IMR-90 (cell line): Measurements from ENCODE around the gene LIN37. TPM values are rescaled to one million over a fixed set of nuclear protein-coding genes. Genes with fewer than 3 reads are reported as not detected.

Experiments
- ATAC-seq: fragments of 200-7000 bp; cut with Tn5 transposase; 2 replicates; pipeline ENCODE4 v1.9.1; 2020; ENCODE audit warnings: low read depth, mild to moderate bottlenecking, moderate library complexity
- BruUV-seq: library from RNA; stranded (reverse); fragments of 400-500 nt; replicated peaks from 2 replicates; lab custom pipeline; 2021; lab: Mats Ljungman, UMichigan
- CTCF ChIA-PET: fragments of 300-600 bp; formaldehyde crosslinking; extraction: SDS; loops from one replicate; lab custom pipeline; 2021; ENCODE audit warnings: antibody characterized with exemption; lab: Yijun Ruan, JAX
- POLR2A ChIA-PET: fragments of 300-600 bp; sonication (Branson Sonifier 250); formaldehyde crosslinking; loops from one replicate; lab custom pipeline; 2022; ENCODE audit warnings: antibody characterized with exemption; ENCODE audit not compliant: unreplicated experiment; lab: Charles Lee
- DNase-seq: peaks from one replicate; pipeline ENCODE4 v3.0.0; 2013
- H2AFZ ChIP-seq: replicated peaks from 2 replicates; pipeline ENCODE3; 2013; ENCODE audit warnings: low read length, mild to moderate bottlenecking; ENCODE audit not compliant: poor library complexity
- H2AK5ac ChIP-seq: 2 replicates; pipeline ENCODE4 v1.6.1; 2013; ENCODE audit warnings: low read depth, low read length, inconsistent platforms
- H2AK9ac ChIP-seq: replicated peaks from 2 replicates; pipeline ENCODE3; 2013; ENCODE audit warnings: mild to moderate bottlenecking, low read depth, low read length, moderate library complexity; ENCODE audit not compliant: poor library complexity
- H2BK120ac ChIP-seq: 2 replicates; pipeline ENCODE4 v1.6.1; 2013; ENCODE audit warnings: low read depth, low read length, inconsistent platforms
- H2BK15ac ChIP-seq: 3 replicates; pipeline ENCODE4 v1.6.1; 2013; ENCODE audit warnings: low read depth, low read length, inconsistent platforms
- H2BK20ac ChIP-seq: 2 replicates; pipeline ENCODE4 v1.6.1; 2013; ENCODE audit warnings: low read depth, mild to moderate bottlenecking, inconsistent platforms, low read length, moderate library complexity
- H2BK5ac ChIP-seq: 2 replicates; pipeline ENCODE4 v1.6.1; 2013; ENCODE audit warnings: mild to moderate bottlenecking, low read depth, low read length, inconsistent platforms; ENCODE audit not compliant: poor library complexity, severe bottlenecking
- H3K14ac ChIP-seq: replicated peaks from 2 replicates; pipeline ENCODE4 v1.6.1; 2013; ENCODE audit warnings: low read depth, low read length, inconsistent platforms
- H3K18ac ChIP-seq: 2 replicates; pipeline ENCODE4 v1.6.1; 2013; ENCODE audit warnings: low read depth, low read length, control low read depth
- H3K23ac ChIP-seq: 2 replicates; pipeline ENCODE4 v1.6.1; 2013; ENCODE audit warnings: low read depth, low read length, inconsistent platforms
- H3K27ac ChIP-seq: 2 replicates; pipeline ENCODE4 v1.5.1; 2013; ENCODE audit warnings: mild to moderate bottlenecking, control low read depth, low read length; ENCODE audit not compliant: insufficient read depth
- H3K27me3 ChIP-seq: 2 replicates; pipeline ENCODE4 v1.6.1; 2013; ENCODE audit warnings: low read length; ENCODE audit not compliant: control insufficient read depth, insufficient read depth
- H3K36me3 ChIP-seq: 2 replicates; pipeline ENCODE4 v1.6.1; 2013; ENCODE audit warnings: low read length, mixed read lengths; ENCODE audit not compliant: control insufficient read depth, insufficient read depth
- H3K4ac ChIP-seq: 2 replicates; pipeline ENCODE4 v1.6.1; 2013; ENCODE audit warnings: low read depth, low read length, inconsistent platforms
- H3K4me1 ChIP-seq: 2 replicates; pipeline ENCODE4 v1.6.1; 2013; ENCODE audit warnings: low read length, mixed read lengths; ENCODE audit not compliant: control insufficient read depth, insufficient read depth
- H3K4me2 ChIP-seq: 2 replicates; pipeline ENCODE4 v1.6.1; 2013; ENCODE audit warnings: low read depth, mild to moderate bottlenecking, control low read depth, low read length, moderate library complexity
- H3K4me3 ChIP-seq: 2 replicates; pipeline ENCODE4 v1.5.1; 2013; ENCODE audit warnings: low read depth, mild to moderate bottlenecking, control low read depth, low read length, moderate library complexity; ENCODE audit not compliant: insufficient read depth
- H3K56ac ChIP-seq: 2 replicates; pipeline ENCODE4 v1.6.1; 2013; ENCODE audit warnings: low read length, inconsistent platforms; ENCODE audit not compliant: insufficient read depth; ENCODE audit errors: extremely low read depth
- H3K79me1 ChIP-seq, 2 experiments: 2 replicates each; pipeline ENCODE4 v1.6.1; 2013; ENCODE audit warnings: low read length in 2 of 2, inconsistent platforms in 1 of 2, low read depth in 1 of 2
- H3K9ac ChIP-seq: 2 replicates; pipeline ENCODE4 v1.6.1; 2013; ENCODE audit warnings: low read depth, low read length, control low read depth
- H3K9me1 ChIP-seq: 2 replicates; pipeline ENCODE4 v1.6.1; 2013; ENCODE audit warnings: low read length, inconsistent platforms; ENCODE audit not compliant: insufficient read depth
- H3K9me3 ChIP-seq: 2 replicates; pipeline ENCODE4 v1.6.1; 2013; ENCODE audit warnings: low read length; ENCODE audit not compliant: control insufficient read depth, insufficient read depth
- H4K20me1 ChIP-seq: 2 replicates; pipeline ENCODE4 v1.6.1; 2013; ENCODE audit warnings: low read length, inconsistent platforms; ENCODE audit not compliant: insufficient read depth
- H4K5ac ChIP-seq: 2 replicates; pipeline ENCODE4 v1.6.1; 2013; ENCODE audit warnings: mild to moderate bottlenecking, low read depth, low read length, control low read depth
- H4K8ac ChIP-seq, 2 experiments: 2 replicates each; pipeline ENCODE4 v1.6.1; 2013; ENCODE audit warnings: low read depth in 2 of 2, low read length in 2 of 2, control low read depth in 1 of 2, inconsistent platforms in 1 of 2
- H4K91ac ChIP-seq: 2 replicates; pipeline ENCODE4 v1.6.1; 2013; ENCODE audit warnings: low read depth, low read length, inconsistent platforms; ENCODE audit not compliant: insufficient read depth
- BHLHE40 ChIP-seq: fragments of 150-350 bp; IDR thresholded peaks from 2 replicates; pipeline ENCODE4 v1.6.1; 2016; ENCODE audit warnings: mild to moderate bottlenecking, low read depth, low read length
- CEBPB ChIP-seq: IDR thresholded peaks from 2 replicates; pipeline ENCODE4 v1.6.1; 2012; ENCODE audit warnings: low read depth, low read length, improper control_type of control experiment
- CHD1 ChIP-seq: IDR thresholded peaks from 2 replicates; pipeline ENCODE4 v1.6.1; 2012; ENCODE audit warnings: low read depth, low read length, improper control_type of control experiment
- CTCF ChIP-seq: conservative IDR thresholded peaks from 2 replicates; pipeline ENCODE4 v1.5.1; 2012; ENCODE audit warnings: mild to moderate bottlenecking, low read depth, low read length, improper control_type of control experiment
- FOS ChIP-seq: fragments of 150-350 bp; IDR thresholded peaks from 2 replicates; pipeline ENCODE4 v1.6.1; 2016; ENCODE audit warnings: low read depth, low read length
- MAFK ChIP-seq: IDR thresholded peaks from 2 replicates; pipeline ENCODE4 v1.6.1; 2012; ENCODE audit warnings: low read depth, low read length, improper control_type of control experiment
- MAZ ChIP-seq: IDR thresholded peaks from 2 replicates; pipeline ENCODE4 v1.6.1; 2012; ENCODE audit warnings: low read depth, mild to moderate bottlenecking, low read length, improper control_type of control experiment, moderate library complexity, borderline replicate concordance
- MXI1 ChIP-seq: IDR thresholded peaks from 2 replicates; pipeline ENCODE4 v1.6.1; 2012; ENCODE audit warnings: low read depth, mild to moderate bottlenecking, low read length, moderate library complexity, borderline replicate concordance
- NFE2L2 ChIP-seq: fragments of 150-350 bp; IDR thresholded peaks from 2 replicates; pipeline ENCODE4 v1.6.1; 2016; ENCODE audit warnings: low read depth, mild to moderate bottlenecking, low read length
- POLR2A ChIP-seq: IDR thresholded peaks from 2 replicates; pipeline ENCODE4 v1.6.1; 2012; ENCODE audit warnings: mild to moderate bottlenecking, low read depth, low read length
- RAD21 ChIP-seq: IDR thresholded peaks from 2 replicates; pipeline ENCODE4 v1.6.1; 2012; ENCODE audit warnings: low read length, improper control_type of control experiment
- RCOR1 ChIP-seq: IDR thresholded peaks from 2 replicates; pipeline ENCODE4 v1.6.1; 2012; ENCODE audit warnings: mild to moderate bottlenecking, low read length, improper control_type of control experiment; ENCODE audit not compliant: insufficient replicate concordance
- RFX5 ChIP-seq: IDR thresholded peaks from 2 replicates; pipeline ENCODE4 v1.8.0; 2012; ENCODE audit warnings: low read depth, mild to moderate bottlenecking, low read length, moderate library complexity
- SMC3 ChIP-seq: fragments of 150-350 bp; IDR thresholded peaks from 2 replicates; pipeline ENCODE4 v1.6.1; 2016; ENCODE audit warnings: low read depth, mild to moderate bottlenecking, antibody characterized with exemption, low read length, moderate library complexity
- USF2 ChIP-seq: fragments of 150-350 bp; IDR thresholded peaks from 2 replicates; pipeline ENCODE4 v1.6.1; 2017; ENCODE audit warnings: mild to moderate bottlenecking, antibody characterized with exemption, low read length, low read depth
- WGBS, 2 experiments: methylation state at CpG; one replicate each; pipeline versions ENCODE4 v1.1.5 to v1.1.7; 2013; ENCODE audit warnings: missing lambda C conversion rate in 2 of 2; ENCODE audit not compliant: insufficient read length in 1 of 2; ENCODE audit errors: extremely low coverage in 2 of 2; 5-methylcytosine and 5-hydroxymethylcytosine counted together
- dilution Hi-C: fragments of 300-500 bp; cut with HindIII; formaldehyde crosslinking; loops from one replicate; pipeline ENCODE4 v1.14.3; 2018; ENCODE audit warnings: low sequenced_read_pairs; ENCODE audit not compliant: unreplicated experiment
- in situ Hi-C: fragments of 300-500 bp; cut with MboI; formaldehyde crosslinking; loops from 3 replicates; pipeline ENCODE4 v1.14.3; 2019; ENCODE audit warnings: low sequenced_read_pairs, inconsistent platforms, mixed read lengths
- intact Hi-C: fragments of 100-400 bp; cut with micrococcal nuclease; formaldehyde crosslinking; loops from 2 replicates; pipeline ENCODE4 v1.10.0; 2022
- polyA plus RNA-seq, 3 experiments: library from polyadenylated mRNA; depleted of rRNA; stranded (reverse); fragments of >200 nt; gene quantifications; 2 replicates each; pipeline ENCODE4 v1.2.3, GENCODE V29; 2012; ENCODE audit warnings: low replicate concordance in 1 of 3
- total RNA-seq: library from RNA; depleted of rRNA; stranded (reverse); fragments of >200 nt; gene quantifications from 2 replicates; pipeline ENCODE4 v1.2.3, GENCODE V29; 2012
- TF ChIP-seq, protein P1 (sequence below): fragments of 150-350 bp; IDR thresholded peaks from 2 replicates; pipeline ENCODE4 v1.6.1; 2016; ENCODE audit warnings: low read depth, mild to moderate bottlenecking, low read length, moderate library complexity, borderline replicate concordance

LIN37 gene
- total and polyA plus RNA-seq, 2 of the 4 experiments (the other 2 are of a cell fraction), result 12.7 to 23.1 TPM

DNA sequence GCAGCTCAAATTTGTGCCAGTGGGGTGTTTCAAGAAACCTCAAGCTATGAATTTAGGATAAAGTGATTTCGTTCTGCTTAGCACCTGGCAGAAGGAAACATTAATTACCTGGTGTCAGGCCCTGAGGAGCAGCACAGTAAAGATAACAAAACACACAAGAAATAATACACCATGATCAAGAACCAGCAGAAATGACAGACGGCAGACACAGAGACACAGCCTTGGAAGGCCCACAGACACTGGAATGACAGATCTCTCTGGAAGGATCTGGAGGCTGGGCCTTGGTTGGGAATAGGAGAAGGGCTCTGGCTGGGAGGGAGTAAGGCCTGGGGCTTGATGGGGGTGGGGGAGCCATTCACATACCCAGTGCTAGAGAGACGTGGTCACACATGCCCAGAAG lies 53.5 kb downstream of the LIN37 start:
- H3K18ac ChIP-seq, result no peak overlapping the region
- H3K4me1 ChIP-seq, result no peaks in the 10 kb centered on the region
- no peak overlapping the region for H3K27ac ChIP-seq
- H4K20me1 ChIP-seq, result no peaks in the 10 kb centered on the region
- H2BK15ac ChIP-seq, result no peak overlapping the region
- no peak overlapping the region for H3K9ac ChIP-seq
- H4K91ac ChIP-seq, result no peak overlapping the region
- no peak overlapping the region for H3K23ac ChIP-seq
- no peak overlapping the region for H2AFZ ChIP-seq
- no peak overlapping the region for H2BK20ac ChIP-seq
- H3K9me3 ChIP-seq, result no peaks in the 10 kb centered on the region
- WGBS, 2 experiments, result no CpG with 5 or more reads among the region's 3 CpGs
- H3K27me3 ChIP-seq, result peaks cover 26% of the 10 kb centered on the region
- H3K79me1 ChIP-seq, result no peaks in the 10 kb centered on the region
- in situ Hi-C loops, result no loop called here
- no peak overlapping the region for H3K4me3 ChIP-seq
- H3K9me1 ChIP-seq, result no peaks in the 10 kb centered on the region
- H4K8ac ChIP-seq, result no peak overlapping the region
- no peak overlapping the region for H2BK5ac ChIP-seq
- POLR2A ChIA-PET, result no interaction called here
- no peak overlapping the region for H3K14ac ChIP-seq
- H3K4me2 ChIP-seq, result no peak overlapping the region
- dilution Hi-C loops, result no loop called here
- ATAC-seq (no peak), DNase-seq (no peak)
- no peak overlapping the region for H2AK9ac ChIP-seq
- CTCF ChIA-PET, result interaction anchor here (0.5 kb wide), 1 partner anchor 141 kb away, joined by 3 read pairs; no protein-coding TSS in a partner anchor
- H3K56ac ChIP-seq, result no peak overlapping the region
- H4K5ac ChIP-seq, result no peak overlapping the region
- no peaks in the 10 kb centered on the region for H3K36me3 ChIP-seq
- TF ChIP-seq POLR2A (no peak), MAFK (no peak), NFE2L2 (no peak), MXI1 (no peak), CEBPB (no peak), RFX5 (no peak), SMC3 (no peak), FOS (no peak), RAD21 (no peak), CTCF (no peak), USF2 (no peak), CHD1 (no peak), MAZ (no peak), BHLHE40 (no peak), RCOR1 (no peak)
- TF ChIP-seq, protein P1, sequence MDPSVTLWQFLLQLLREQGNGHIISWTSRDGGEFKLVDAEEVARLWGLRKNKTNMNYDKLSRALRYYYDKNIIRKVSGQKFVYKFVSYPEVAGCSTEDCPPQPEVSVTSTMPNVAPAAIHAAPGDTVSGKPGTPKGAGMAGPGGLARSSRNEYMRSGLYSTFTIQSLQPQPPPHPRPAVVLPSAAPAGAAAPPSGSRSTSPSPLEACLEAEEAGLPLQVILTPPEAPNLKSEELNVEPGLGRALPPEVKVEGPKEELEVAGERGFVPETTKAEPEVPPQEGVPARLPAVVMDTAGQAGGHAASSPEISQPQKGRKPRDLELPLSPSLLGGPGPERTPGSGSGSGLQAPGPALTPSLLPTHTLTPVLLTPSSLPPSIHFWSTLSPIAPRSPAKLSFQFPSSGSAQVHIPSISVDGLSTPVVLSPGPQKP, result no peak
- intact Hi-C loops, result loop anchor here (2.0 kb wide), 1 partner anchor 51 kb away; the partner anchor contains the start of gene NPHS1
- BruUV-seq, result no TSS peak
- no peak overlapping the region for H3K4ac ChIP-seq
- no peak overlapping the region for H2AK5ac ChIP-seq
- H2BK120ac ChIP-seq, result no peak overlapping the region
